HG02571 (cell line): ENCODE data around the gene RFPL1.
"Not testable (repeated sequence)": the region's sequence is repeated elsewhere in the genome, so short reads cannot be mapped to it uniquely, and the experiment has no call there.

Source experiments
- ATAC-seq: cut with Tn5 transposase; IDR thresholded peaks from one replicate; pipeline ENCODE4 v1.9.1; 2021; ENCODE audit warnings: mild to moderate bottlenecking, moderate library complexity; ENCODE audit not compliant: unreplicated experiment

The RFPL1 gene

GRCh38 chr22:29477723-29478318 lies 39.4 kb downstream of the RFPL1 start:
- no peak for ATAC-seq

- no peak for ATAC-seq
Observed at GRCh38 chr22:29478326-29479276, 40.2 kb downstream of the RFPL1 start.

- no peak for ATAC-seq
Observed at GRCh38 chr22:29479417-29480261, 41.3 kb downstream of the RFPL1 start, which contains the start of gene NEFH. TSS of gene NEFH (plus strand) at chr22:29480218. CDS start at chr22:29480263, 45 bp downstream.

GRCh38 chr22:29480262-29480511 lies 41.8 kb downstream of the RFPL1 start:
- no peak for ATAC-seq

GRCh38 chr22:29480512-29481264 lies 42.3 kb downstream of the RFPL1 start:
- ATAC-seq: no peak

GRCh38 chr22:29481265-29482000 lies 43.0 kb downstream of the RFPL1 start:
- ATAC-seq: no peak

- ATAC-seq: no peak
Observed at GRCh38 chr22:29482253-29482652, 43.9 kb downstream of the RFPL1 start.

GRCh38 chr22:29482726-29483125 lies 44.3 kb downstream of the RFPL1 start:
- ATAC-seq: no peak

GRCh38 chr22:29483254-29483653 lies 44.9 kb downstream of the RFPL1 start:
- ATAC-seq: no peak

- ATAC-seq: no peak
Observed at GRCh38 chr22:29484642-29485041, 46.3 kb downstream of the RFPL1 start.

GRCh38 chr22:29485448-29485847 lies 47.1 kb downstream of the RFPL1 start:
- ATAC-seq: no peak

GRCh38 chr22:29487426-29487986 lies 49.1 kb downstream of the RFPL1 start:
- ATAC-seq: no peak

GRCh38 chr22:29489127-29489780 lies 50.9 kb downstream of the RFPL1 start:
- not testable (repeated sequence) for ATAC-seq

- no peak for ATAC-seq
Observed at GRCh38 chr22:29491012-29491411, 52.6 kb downstream of the RFPL1 start.
